Testis (tissue), 2 donors: Measurements from ENCODE around the gene PDE7B.

ENCODE experiments used
- CTCF ChIP-seq, 3 experiments: fragments of 450-650 bp in 2 of 3; fragments of 200-600 bp in 1 of 3; sonication (generic) in 1 of 3; IDR thresholded peaks; one replicate each; pipeline ENCODE4 v1.5.1; 2016 to 2019; ENCODE audit warnings: antibody characterized with exemption in 3 of 3, mild to moderate bottlenecking in 2 of 3, moderate library complexity in 1 of 3
- POLR2A ChIP-seq: fragments of 450-650 bp; IDR thresholded peaks from one replicate; pipeline ENCODE4 v1.6.1; 2017; ENCODE audit warnings: antibody characterized with exemption, mild to moderate bottlenecking, moderate library complexity

GRCh38 chr6:135932651-135933050, 81.2 kb downstream of the PDE7B start:
- TF ChIP-seq CTCF (IDR thresholded peaks at IDR 0.05) (no peak), POLR2A (no peak)
